Tibial artery (tissue), 4 donors: ENCODE data around the gene EFCAB12.

Experiments
- DNase-seq, 2 donors: peaks; one replicate each; pipeline ENCODE4 v3.0.0-alpha.2; 2019
- H3K27ac ChIP-seq, 2 donors: fragments of 200-600 bp; sonication (generic) in 1 of 2; 1 replicate in 1 of 2; 2 replicates in 1 of 2; pipeline ENCODE4 v1.5.1; 2018 to 2019; ENCODE audit warnings: mild to moderate bottlenecking in 1 of 2
- H3K27me3 ChIP-seq, 2 donors: fragments of 200-600 bp; sonication (generic) in 1 of 2; one replicate each; pipeline versions ENCODE4 v1.5.1 to v1.6.0; 2016 to 2019
- H3K36me3 ChIP-seq, 3 donors: fragments of 200-600 bp; sonication (generic) in 2 of 3; one replicate each; pipeline ENCODE4 v1.5.1; 2016 to 2019; ENCODE audit warnings: mild to moderate bottlenecking in 2 of 3
- H3K4me1 ChIP-seq, 4 donors: fragments of 200-600 bp; sonication (generic) in 2 of 4; 1 replicate in 3 of 4; 2 replicates in 1 of 4; pipeline ENCODE4 v1.5.1; 2016 to 2019
- H3K4me3 ChIP-seq, 2 donors: fragments of 200-600 bp; sonication (generic) in 1 of 2; 1 replicate in 1 of 2; 2 replicates in 1 of 2; pipeline ENCODE4 v1.5.1; 2018 to 2019; ENCODE audit warnings: mild to moderate bottlenecking in 2 of 2
- H3K9me3 ChIP-seq, 3 donors: fragments of 200-600 bp; sonication (generic) in 1 of 3; one replicate each; pipeline ENCODE4 v1.5.1; 2016 to 2019
- CTCF ChIP-seq, 2 experiments: fragments of 200-600 bp in 1 of 2; fragments of 450-650 bp in 1 of 2; IDR thresholded peaks; one replicate each; pipeline ENCODE4 v1.5.1; 2017 to 2019; ENCODE audit warnings: antibody characterized with exemption in 2 of 2, mild to moderate bottlenecking in 1 of 2, moderate library complexity in 1 of 2
- intact Hi-C: fragments of 100-400 bp; cut with DNase I; formaldehyde crosslinking; loops from one replicate; pipeline ENCODE4 v1.15.0; 2023; ENCODE audit warnings: low total_unique reads

EFCAB12 gene

GRCh38 chr3:129410971-129411370 lies 17.5 kb downstream of the EFCAB12 start:
- no peak overlapping the region for H3K4me3 ChIP-seq
- no peaks in the 10 kb centered on the region for H3K4me1 ChIP-seq
- H3K9me3 ChIP-seq, result no peaks in the 10 kb centered on the region
- no peak for TF ChIP-seq CTCF (IDR thresholded peaks at IDR 0.05)
- no peak for DNase-seq
- no peak overlapping the region for H3K27ac ChIP-seq
- no peaks in the 10 kb centered on the region for H3K36me3 ChIP-seq
- intact Hi-C loops, result no loop called here
- peaks cover 0 to 4% of the 10 kb centered on the region in 2 donors for H3K27me3 ChIP-seq

GRCh38 chr3:129409541-129409940 lies 18.9 kb downstream of the EFCAB12 start:
- Histone ChIP-seq H3K27me3 (peaks cover 0 to 4% of the 10 kb centered on the region in 2 donors), H3K4me3 (no peak overlapping the region), H3K9me3 (no peaks in the 10 kb centered on the region), H3K27ac (no peak overlapping the region), H3K4me1 (no peaks in the 10 kb centered on the region), H3K36me3 (no peaks in the 10 kb centered on the region)
- intact Hi-C loops, result loop anchor here (5.0 kb wide), 1 partner anchor 338 kb away; no protein-coding TSS in a partner anchor
- no peak for TF ChIP-seq CTCF (IDR thresholded peaks at IDR 0.05)
- DNase-seq, result no peak

- intact Hi-C loops, result loop anchor here (5.0 kb wide), 2 partner anchors 33 to 343 kb away; partner anchors contain the start of gene MBD4
- TF ChIP-seq CTCF (IDR thresholded peaks at IDR 0.05), result no peak
- Histone ChIP-seq H3K27me3 (no peaks in the 10 kb centered on the region), H3K36me3 (no peaks in the 10 kb centered on the region), H3K4me3 (no peak overlapping the region), H3K9me3 (no peaks in the 10 kb centered on the region), H3K4me1 (no peaks in the 10 kb centered on the region), H3K27ac (no peak overlapping the region)
- no peak for DNase-seq
Measured at GRCh38 chr3:129404610-129405009, 23.8 kb downstream of the EFCAB12 start.

GRCh38 chr3:129404130-129404529 lies 24.3 kb downstream of the EFCAB12 start:
- no peaks in the 10 kb centered on the region for H3K27me3 ChIP-seq
- H3K4me1 ChIP-seq, result no peaks in the 10 kb centered on the region
- DNase-seq, result no peak
- intact Hi-C loops, result loop anchor here (5.0 kb wide), 1 partner anchor 33 kb away; the partner anchor contains the start of gene MBD4
- no peak for TF ChIP-seq CTCF (IDR thresholded peaks at IDR 0.05)
- H3K36me3 ChIP-seq, result no peaks in the 10 kb centered on the region
- no peaks in the 10 kb centered on the region for H3K9me3 ChIP-seq
- no peak overlapping the region for H3K27ac ChIP-seq
- H3K4me3 ChIP-seq, result no peak overlapping the region

- no peak for TF ChIP-seq CTCF (IDR thresholded peaks at IDR 0.05)
- intact Hi-C loops, result loop anchor here (5.0 kb wide), 1 partner anchor 34 kb away; the partner anchor contains the start of gene MBD4
Measured at GRCh38 chr3:129403450-129403849, 25.0 kb downstream of the EFCAB12 start.

GRCh38 chr3:129402616-129403015 lies 25.8 kb downstream of the EFCAB12 start:
- Histone ChIP-seq H3K27ac (no peak overlapping the region), H3K9me3 (no peaks in the 10 kb centered on the region), H3K27me3 (no peaks in the 10 kb centered on the region), H3K36me3 (no peaks in the 10 kb centered on the region), H3K4me3 (no peak overlapping the region), H3K4me1 (peaks cover 0 to 10% (median 7%) of the 10 kb centered on the region in 4 donors)
- DNase-seq, result no peak
- intact Hi-C loops, result loop anchor here (5.0 kb wide), 1 partner anchor 35 kb away; the partner anchor contains the start of gene MBD4
- no peak for TF ChIP-seq CTCF (IDR thresholded peaks at IDR 0.05)

More at GRCh38 chr3:129403450-129403849, 25.0 kb downstream of the EFCAB12 start:
- Histone ChIP-seq H3K4me1 (peaks cover 0 to 2% (median under 1%) of the 10 kb centered on the region in 4 donors), H3K36me3 (no peaks in the 10 kb centered on the region), H3K27me3 (no peaks in the 10 kb centered on the region), H3K9me3 (no peaks in the 10 kb centered on the region), H3K27ac (no peak overlapping the region), H3K4me3 (no peak overlapping the region)
- DNase-seq, result no peak
